ENCODE results near the gene NVL.

NVL gene

GRCh38 chr1:224264321-224264720 is 65.7 kb downstream of the NVL start:
- no peak for TF ChIP-seq CTCF (IDR thresholded peaks at IDR 0.05)
- no peak overlapping the region for H3K27ac ChIP-seq
- H3K4me1 ChIP-seq (ENCODE audit: control insufficient read depth in 1 of 2, insufficient read depth in 1 of 2, low read depth in 1 of 2, low read length in 1 of 2): no peaks in the 10 kb centered on the region
- H3K36me3 ChIP-seq: peaks cover 8% of the 10 kb centered on the region
- no peak overlapping the region for H3K4me3 ChIP-seq (ENCODE audit: low read depth in 1 of 2, low read length in 1 of 2)
- H3K9me3 ChIP-seq: no peaks in the 10 kb centered on the region
- H3K27me3 ChIP-seq: no peaks in the 10 kb centered on the region

- Histone ChIP-seq H3K27ac (no peak overlapping the region), H3K27me3 (no peaks in the 10 kb centered on the region), H3K4me1 (ENCODE audit: control insufficient read depth in 1 of 2, insufficient read depth in 1 of 2, low read depth in 1 of 2, low read length in 1 of 2) (no peaks in the 10 kb centered on the region), H3K36me3 (peaks cover 3% of the 10 kb centered on the region), H3K9me3 (no peaks in the 10 kb centered on the region), H3K4me3 (ENCODE audit: low read depth in 1 of 2, low read length in 1 of 2) (no peak overlapping the region)
- no peak for TF ChIP-seq CTCF (IDR thresholded peaks at IDR 0.05)
Measured at GRCh38 chr1:224262373-224263054, 67.5 kb downstream of the NVL start.

- Histone ChIP-seq H3K27me3 (no peaks in the 10 kb centered on the region), H3K4me1 (ENCODE audit: control insufficient read depth in 1 of 2, insufficient read depth in 1 of 2, low read depth in 1 of 2, low read length in 1 of 2) (no peaks in the 10 kb centered on the region), H3K27ac (no peak overlapping the region), H3K36me3 (no peaks in the 10 kb centered on the region), H3K4me3 (ENCODE audit: low read depth in 1 of 2, low read length in 1 of 2) (no peak overlapping the region), H3K9me3 (no peaks in the 10 kb centered on the region)
- TF ChIP-seq CTCF (IDR thresholded peaks at IDR 0.05): no peak
Measured at GRCh38 chr1:224259986-224260385, 70.0 kb downstream of the NVL start.

- Histone ChIP-seq H3K4me1 (ENCODE audit: control insufficient read depth in 1 of 2, insufficient read depth in 1 of 2, low read depth in 1 of 2, low read length in 1 of 2) (no peaks in the 10 kb centered on the region), H3K9me3 (no peaks in the 10 kb centered on the region), H3K4me3 (ENCODE audit: low read depth in 1 of 2, low read length in 1 of 2) (no peak overlapping the region), H3K27ac (no peak overlapping the region), H3K27me3 (no peaks in the 10 kb centered on the region), H3K36me3 (no peaks in the 10 kb centered on the region)
- TF ChIP-seq CTCF (IDR thresholded peaks at IDR 0.05): no peak
Measured at GRCh38 chr1:224258351-224258750, 71.6 kb downstream of the NVL start.

GRCh38 chr1:224256640-224257039 is 73.3 kb downstream of the NVL start:
- Histone ChIP-seq H3K4me3 (ENCODE audit: low read depth in 1 of 2, low read length in 1 of 2) (no peak overlapping the region), H3K4me1 (ENCODE audit: control insufficient read depth in 1 of 2, insufficient read depth in 1 of 2, low read depth in 1 of 2, low read length in 1 of 2) (no peaks in the 10 kb centered on the region), H3K27me3 (no peaks in the 10 kb centered on the region), H3K27ac (no peak overlapping the region), H3K9me3 (no peaks in the 10 kb centered on the region), H3K36me3 (no peaks in the 10 kb centered on the region)
- no peak for TF ChIP-seq CTCF (IDR thresholded peaks at IDR 0.05)

Data from neutrophil (primary cell).